ENCODE measurements around the gene APOLD1.
"Not testable (repeated sequence)": the region's sequence is repeated elsewhere in the genome, so short reads cannot be mapped to it uniquely, and the experiment has no call there.

APOLD1 gene

GRCh38 chr12:12786706-12787601, 1.5 kb downstream of the APOLD1 start:
- DNase-seq (ENCODE audit: low spot score): peak; percentile 91

GRCh38 chr12:12788131-12788530, 2.7 kb downstream of the APOLD1 start:
- DNase-seq (ENCODE audit: low spot score): no peak

GRCh38 chr12:12788675-12789368, 3.4 kb downstream of the APOLD1 start:
- peak; percentile 61 for DNase-seq (ENCODE audit: low spot score)

GRCh38 chr12:12790956-12791355, 5.5 kb downstream of the APOLD1 start:
- no peak for DNase-seq (ENCODE audit: low spot score)

- DNase-seq (ENCODE audit: low spot score): no peak
These were observed 6.4 kb downstream of the APOLD1 start for GRCh38 chr12:12791756-12792369.

- DNase-seq (ENCODE audit: low spot score): no peak
These were observed 7.0 kb downstream of the APOLD1 start for GRCh38 chr12:12792421-12792820.

GRCh38 chr12:12794686-12795085, 9.2 kb downstream of the APOLD1 start:
- no peak for DNase-seq (ENCODE audit: low spot score)

GRCh38 chr12:12796171-12796570, 10.7 kb downstream of the APOLD1 start:
- no peak for DNase-seq (ENCODE audit: low spot score)

GRCh38 chr12:12796928-12797793, 11.7 kb downstream of the APOLD1 start:
- no peak for DNase-seq (ENCODE audit: low spot score)

- DNase-seq (ENCODE audit: low spot score): no peak
These were observed 12.3 kb downstream of the APOLD1 start for GRCh38 chr12:12797794-12798152.

- DNase-seq (ENCODE audit: low spot score): no peak
These were observed 13.0 kb downstream of the APOLD1 start for GRCh38 chr12:12798480-12798879.

- DNase-seq (ENCODE audit: low spot score): no peak
These were observed 13.9 kb downstream of the APOLD1 start for GRCh38 chr12:12799163-12799920.

- no peak for DNase-seq (ENCODE audit: low spot score)
These were observed 15.1 kb downstream of the APOLD1 start for GRCh38 chr12:12800406-12801180.

- not testable (repeated sequence) for DNase-seq (ENCODE audit: low spot score)
These were observed 16.2 kb downstream of the APOLD1 start for GRCh38 chr12:12801656-12802055.

- DNase-seq (ENCODE audit: low spot score): no peak
These were observed 17.7 kb downstream of the APOLD1 start for GRCh38 chr12:12803186-12803585.

GRCh38 chr12:12804011-12804410, 18.6 kb downstream of the APOLD1 start:
- no peak for DNase-seq (ENCODE audit: low spot score)

GRCh38 chr12:12804432-12804886, 19.0 kb downstream of the APOLD1 start:
- no peak for DNase-seq (ENCODE audit: low spot score)

- DNase-seq (ENCODE audit: low spot score): no peak
These were observed 21.5 kb downstream of the APOLD1 start for GRCh38 chr12:12806784-12807516.

GRCh38 chr12:12807517-12807903, 22.1 kb downstream of the APOLD1 start:
- DNase-seq (ENCODE audit: low spot score): not testable (repeated sequence)
